Mucosa of descending colon (tissue), 3 donors: ENCODE measurements around the gene AOPEP. TPM values are rescaled to one million over a fixed set of nuclear protein-coding genes. Genes with fewer than 3 reads are reported as not detected.
A peak's percentile ranks its signal among the peaks of the same experiment; 100 is the strongest.

Source experiments
- ATAC-seq: fragments of 200-7000 bp; cut with Tn5 transposase; one replicate; pipeline ENCODE4 v1.9.1; 2020; ENCODE audit warnings: mild to moderate bottlenecking, moderate library complexity
- DNase-seq, 3 donors: peaks; one replicate each; pipeline ENCODE4 v3.0.0-alpha.2; 2020
- H3K36me3 ChIP-seq: fragments of 200-600 bp; one replicate; pipeline ENCODE4 v1.8.0; 2021; ENCODE audit warnings: low read depth, mild to moderate bottlenecking
- H3K4me1 ChIP-seq: fragments of 200-600 bp; one replicate; pipeline ENCODE4 v1.8.0; 2021; ENCODE audit warnings: low read depth, mild to moderate bottlenecking
- H3K4me3 ChIP-seq: fragments of 200-600 bp; one replicate; pipeline ENCODE4 v1.8.0; 2021; ENCODE audit warnings: mild to moderate bottlenecking
- H3K9me3 ChIP-seq: fragments of 200-600 bp; one replicate; pipeline ENCODE4 v1.8.0; 2021; ENCODE audit warnings: mild to moderate bottlenecking
- intact Hi-C, 2 donors: fragments of 100-400 bp; cut with DNase I in 1 of 2; cut with micrococcal nuclease in 1 of 2; formaldehyde crosslinking; loops; one replicate each; pipeline versions ENCODE4 v1.11.0 to v1.11.1; 2022; cut with DNase I, micrococcal nuclease
- total RNA-seq, 3 donors: library from RNA; stranded (reverse); fragmentation: NEBNext Ultra II Directional in 2 of 3; extraction: Animal tissue kit (Norgen Biotek cat#: 25700) in 2 of 3; gene quantifications; one replicate each; pipeline versions ENCODE4 v1.2.1 to v1.2.4, GENCODE V29; 2021 to 2023
- TF ChIP-seq, protein P1 (sequence below): fragments of 200-600 bp; IDR thresholded peaks from one replicate; pipeline ENCODE4 v1.8.0; 2022; ENCODE audit warnings: antibody characterized with exemption, mild to moderate bottlenecking
- donor health status: DM: no; HTN: no; CAD: no; lungs with moderate emphysema.
- donor health status: DM: no; HTN: no; CAD: no.
- donor health status: DM: no; HTN: yes; CAD: no.

AOPEP gene
- total RNA-seq, 3 donors from 2014 or later = 47.5 to 102 (median 57.8) TPM

DNA sequence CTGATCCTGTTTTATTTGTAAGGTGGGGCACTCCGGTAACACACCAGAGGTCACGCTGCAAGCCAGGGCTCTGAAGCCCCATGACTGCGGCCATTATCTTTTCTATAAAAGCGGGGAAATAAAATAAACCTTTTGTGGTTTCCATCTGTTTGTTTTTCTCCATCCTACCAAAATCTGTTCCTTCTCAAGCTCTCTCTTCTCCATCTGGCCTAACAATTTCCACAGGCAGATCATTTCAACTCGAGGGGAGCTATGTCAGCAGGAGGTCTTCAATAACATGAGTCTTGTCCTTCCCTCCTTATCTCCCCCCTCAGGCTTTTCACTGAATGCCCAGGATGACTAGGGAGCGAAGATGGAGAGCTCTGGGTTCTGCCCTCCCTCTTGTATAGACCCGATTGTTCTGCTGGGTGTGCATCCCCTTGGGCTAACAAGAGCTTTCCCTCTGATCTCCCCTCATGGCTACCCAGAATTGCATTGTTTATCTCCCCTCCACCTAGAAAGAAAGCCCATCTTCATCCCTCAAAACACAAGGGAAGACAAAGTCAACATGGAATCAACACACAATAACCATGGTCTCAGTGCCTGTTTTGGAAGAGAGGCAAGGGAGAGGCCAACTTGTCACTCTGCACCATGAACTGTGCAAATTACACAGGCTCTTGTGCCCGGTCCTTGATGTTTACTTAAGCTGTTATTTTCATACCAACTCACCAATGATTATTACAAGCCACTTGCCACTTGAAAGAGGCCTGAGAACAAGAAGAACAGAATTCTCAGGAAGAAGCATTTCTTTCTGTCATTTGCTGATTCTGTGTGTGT, 403.2 kb downstream of the AOPEP start:
- TF ChIP-seq, protein P1, sequence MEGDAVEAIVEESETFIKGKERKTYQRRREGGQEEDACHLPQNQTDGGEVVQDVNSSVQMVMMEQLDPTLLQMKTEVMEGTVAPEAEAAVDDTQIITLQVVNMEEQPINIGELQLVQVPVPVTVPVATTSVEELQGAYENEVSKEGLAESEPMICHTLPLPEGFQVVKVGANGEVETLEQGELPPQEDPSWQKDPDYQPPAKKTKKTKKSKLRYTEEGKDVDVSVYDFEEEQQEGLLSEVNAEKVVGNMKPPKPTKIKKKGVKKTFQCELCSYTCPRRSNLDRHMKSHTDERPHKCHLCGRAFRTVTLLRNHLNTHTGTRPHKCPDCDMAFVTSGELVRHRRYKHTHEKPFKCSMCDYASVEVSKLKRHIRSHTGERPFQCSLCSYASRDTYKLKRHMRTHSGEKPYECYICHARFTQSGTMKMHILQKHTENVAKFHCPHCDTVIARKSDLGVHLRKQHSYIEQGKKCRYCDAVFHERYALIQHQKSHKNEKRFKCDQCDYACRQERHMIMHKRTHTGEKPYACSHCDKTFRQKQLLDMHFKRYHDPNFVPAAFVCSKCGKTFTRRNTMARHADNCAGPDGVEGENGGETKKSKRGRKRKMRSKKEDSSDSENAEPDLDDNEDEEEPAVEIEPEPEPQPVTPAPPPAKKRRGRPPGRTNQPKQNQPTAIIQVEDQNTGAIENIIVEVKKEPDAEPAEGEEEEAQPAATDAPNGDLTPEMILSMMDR = no peak
- ATAC-seq = peak; percentile 11
- intact Hi-C loops = loop anchor here (5.0 to 10.0 kb wide), 2 partner anchors 347 to 355 kb away; no protein-coding TSS in a partner anchor
- no peaks in the 10 kb centered on the region for H3K36me3 ChIP-seq
- H3K4me3 ChIP-seq = no peak overlapping the region
- no peaks in the 10 kb centered on the region for H3K9me3 ChIP-seq
- DNase-seq = no peak
- H3K4me1 ChIP-seq = peaks cover 9% of the 10 kb centered on the region

- no peak for ATAC-seq
Observed at GRCh38 chr9:95130484-95130883, 404.0 kb downstream of the AOPEP start.

DNA sequence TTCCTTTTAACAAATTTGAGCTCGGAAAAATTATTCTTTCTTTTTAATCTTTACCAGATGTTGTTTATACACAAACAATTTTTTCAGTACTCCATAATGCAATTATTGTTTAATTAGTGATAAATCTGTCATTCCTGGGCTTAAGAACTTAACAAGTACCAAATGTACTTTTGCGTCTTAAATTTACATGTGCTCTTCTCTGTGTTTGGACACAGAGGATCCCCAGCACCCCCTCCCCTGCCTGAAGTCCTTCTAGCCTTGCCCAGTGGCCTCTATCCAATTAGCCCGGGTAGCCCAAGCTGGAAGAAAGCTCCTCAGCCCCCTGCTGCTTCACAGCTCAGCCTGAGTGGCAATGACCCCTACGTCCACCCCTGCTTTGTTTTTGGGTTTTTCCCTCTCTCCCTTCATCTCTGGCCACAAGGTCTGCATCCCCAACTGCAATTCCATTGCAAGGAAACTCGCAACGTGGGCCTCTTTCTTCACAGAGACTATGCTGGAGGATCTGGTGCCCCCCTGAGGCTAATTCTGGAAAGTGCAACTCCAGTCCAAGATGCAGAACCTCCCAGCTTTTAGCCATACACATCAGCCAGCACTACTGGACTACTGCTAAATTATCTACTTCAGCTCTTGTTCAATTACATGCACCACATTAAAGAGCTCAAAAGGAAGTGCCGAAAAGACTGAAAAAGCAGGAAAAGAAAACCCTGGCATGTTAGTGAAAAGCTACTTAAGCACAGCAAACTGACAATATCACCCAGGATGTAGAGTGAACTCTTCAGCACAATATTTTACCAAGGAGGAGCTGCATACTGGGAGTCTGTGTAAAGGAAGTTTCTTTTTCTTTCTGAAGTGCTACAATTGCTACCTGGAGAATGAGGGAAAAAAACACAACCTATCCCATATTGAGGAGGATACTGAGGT, 404.8 kb downstream of the AOPEP start:
- TF ChIP-seq, protein P1 = peak; percentile 73
- DNase-seq = peak in 2 of 3 donors; percentile 69 to 83
- intact Hi-C loops = loop anchor here in 1 of 2 donors (5.0 kb wide), 1 partner anchor 349 kb away; no protein-coding TSS in a partner anchor
- Histone ChIP-seq H3K4me1 (peaks cover 12% of the 10 kb centered on the region), H3K9me3 (no peaks in the 10 kb centered on the region), H3K4me3 (no peak overlapping the region), H3K36me3 (no peaks in the 10 kb centered on the region)
- peak; percentile 60 for ATAC-seq

More at GRCh38 chr9:95130484-95130883, 404.0 kb downstream of the AOPEP start:
- H3K4me3 ChIP-seq = no peak overlapping the region
- peaks cover 12% of the 10 kb centered on the region for H3K4me1 ChIP-seq
- H3K9me3 ChIP-seq = no peaks in the 10 kb centered on the region
- TF ChIP-seq, protein P1 = no peak
- H3K36me3 ChIP-seq = no peaks in the 10 kb centered on the region
- intact Hi-C loops = loop anchor here in 1 of 2 donors (5.0 kb wide), 1 partner anchor 348 kb away; no protein-coding TSS in a partner anchor
- DNase-seq = no peak

DNA sequence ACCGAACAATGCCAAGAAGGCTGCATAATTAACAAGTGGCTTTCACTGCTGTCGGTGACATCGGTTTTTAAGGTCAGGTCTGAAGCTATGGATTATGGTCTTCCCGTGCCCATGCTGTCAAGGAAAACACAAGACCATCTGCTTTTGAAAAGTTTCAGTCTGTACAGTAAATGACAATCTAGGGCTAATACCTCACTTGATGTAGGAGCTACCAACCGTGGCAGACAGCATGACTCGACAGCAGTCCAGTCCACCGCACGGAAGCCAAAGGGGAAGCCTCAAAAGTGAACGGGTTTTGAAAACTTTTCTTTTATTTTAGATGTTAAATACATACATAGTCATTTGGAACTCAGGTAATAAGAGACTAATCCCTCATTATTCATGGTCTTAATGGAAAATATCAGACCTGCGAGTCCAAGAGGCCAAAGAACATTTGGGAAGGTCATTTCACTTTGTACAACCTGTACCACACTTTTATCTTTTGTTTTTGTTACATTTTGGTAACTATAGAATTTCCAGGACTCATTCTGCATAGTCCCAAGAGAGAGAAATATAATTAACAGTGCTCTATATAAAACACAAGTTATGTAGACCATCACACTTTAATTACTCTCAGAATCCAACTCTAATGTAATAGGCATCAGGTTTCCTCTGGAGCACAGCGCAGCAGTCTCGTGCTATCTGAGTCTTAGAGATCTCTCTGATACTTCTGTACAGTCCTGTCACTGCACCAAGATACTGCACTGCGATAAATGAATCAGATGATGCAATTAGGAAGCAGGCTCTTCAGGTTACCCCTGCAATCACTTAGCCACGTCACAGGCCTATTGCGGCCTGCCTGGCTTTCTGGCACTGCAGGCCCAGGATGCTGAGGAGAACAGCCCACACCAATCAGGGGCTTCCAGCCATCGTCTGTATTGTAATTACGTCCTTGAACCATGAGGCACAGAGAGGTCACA, 406.1 kb downstream of the AOPEP start:
- no peak overlapping the region for H3K4me3 ChIP-seq
- H3K4me1 ChIP-seq = peaks cover 12% of the 10 kb centered on the region
- TF ChIP-seq, protein P1 = no peak
- H3K9me3 ChIP-seq = no peaks in the 10 kb centered on the region
- DNase-seq (no peak), ATAC-seq (no peak)
- intact Hi-C loops = loop anchor here in 1 of 2 donors (5.0 kb wide), 1 partner anchor 350 kb away; no protein-coding TSS in a partner anchor
- no peaks in the 10 kb centered on the region for H3K36me3 ChIP-seq
